ENCODE measurements around the gene P3H4.

The P3H4 gene

GRCh38 chr17:41799366-41799765, 12.4 kb downstream of the P3H4 start:
- no peak overlapping the region for H3K4me2 ChIP-seq (ENCODE audit: low read depth, low read length)
- H2AFZ ChIP-seq (ENCODE audit: low read length): no peak overlapping the region
- no peaks in the 10 kb centered on the region for H3F3A ChIP-seq (ENCODE audit: insufficient read depth, low read length)
- H3K36me3 ChIP-seq (replicated peaks; ENCODE audit: insufficient read depth, low read length): no peaks in the 10 kb centered on the region
- TF ChIP-seq EZH2phosphoT487 (IDR thresholded peaks at IDR 0.05; ENCODE audit: low read length): no peak
- TF ChIP-seq CTCF (IDR thresholded peaks at IDR 0.05; ENCODE audit: low read length): no peak
- TF ChIP-seq EZH2 (optimal IDR thresholded peaks at IDR 0.05; ENCODE audit: low read depth, low read length): no peak
- no peaks in the 10 kb centered on the region for H3K9me2 ChIP-seq (replicated peaks; ENCODE audit: insufficient read depth, low read length)
- H3K9ac ChIP-seq (ENCODE audit: low read length): no peak overlapping the region
- no peak for DNase-seq
- peaks cover 9% of the 10 kb centered on the region for H3K4me1 ChIP-seq (ENCODE audit: low read length)
- H3K4me3 ChIP-seq (ENCODE audit: low read length): no peak overlapping the region
- no peaks in the 10 kb centered on the region for H3K79me2 ChIP-seq (ENCODE audit: low read length)
- H3K9me3 ChIP-seq (replicated peaks; ENCODE audit: insufficient read depth, low read length): no peaks in the 10 kb centered on the region
- H4K20me1 ChIP-seq (ENCODE audit: insufficient read depth, low read length): no peaks in the 10 kb centered on the region
- H3K27ac ChIP-seq (ENCODE audit: low read length): no peak overlapping the region
- no peaks in the 10 kb centered on the region for H3K27me3 ChIP-seq (replicated peaks; ENCODE audit: insufficient read depth, low read length)

- no peak overlapping the region for H3K4me2 ChIP-seq (ENCODE audit: low read depth, low read length)
- H3F3A ChIP-seq (ENCODE audit: insufficient read depth, low read length): no peaks in the 10 kb centered on the region
- H3K4me3 ChIP-seq (ENCODE audit: low read length): no peak overlapping the region
- H3K9me2 ChIP-seq (replicated peaks; ENCODE audit: insufficient read depth, low read length): no peaks in the 10 kb centered on the region
- H3K4me1 ChIP-seq (ENCODE audit: low read length): peaks cover 9% of the 10 kb centered on the region
- no peaks in the 10 kb centered on the region for H3K9me3 ChIP-seq (replicated peaks; ENCODE audit: insufficient read depth, low read length)
- no peak overlapping the region for H2AFZ ChIP-seq (ENCODE audit: low read length)
- no peaks in the 10 kb centered on the region for H4K20me1 ChIP-seq (ENCODE audit: insufficient read depth, low read length)
- DNase-seq: no peak
- H3K36me3 ChIP-seq (replicated peaks; ENCODE audit: insufficient read depth, low read length): no peaks in the 10 kb centered on the region
- H3K27ac ChIP-seq (ENCODE audit: low read length): no peak overlapping the region
- H3K79me2 ChIP-seq (ENCODE audit: low read length): no peaks in the 10 kb centered on the region
- H3K9ac ChIP-seq (ENCODE audit: low read length): no peak overlapping the region
- TF ChIP-seq EZH2 (optimal IDR thresholded peaks at IDR 0.05; ENCODE audit: low read depth, low read length) (no peak), EZH2phosphoT487 (IDR thresholded peaks at IDR 0.05; ENCODE audit: low read length) (no peak), CTCF (IDR thresholded peaks at IDR 0.05; ENCODE audit: low read length) (no peak)
- no peaks in the 10 kb centered on the region for H3K27me3 ChIP-seq (replicated peaks; ENCODE audit: insufficient read depth, low read length)
Measured at GRCh38 chr17:41797377-41797776, 14.4 kb downstream of the P3H4 start.

GRCh38 chr17:41796121-41796895, 15.4 kb downstream of the P3H4 start:
- no peak overlapping the region for H3K27ac ChIP-seq (ENCODE audit: low read length)
- no peak overlapping the region for H3K4me3 ChIP-seq (ENCODE audit: low read length)
- H3K4me2 ChIP-seq (ENCODE audit: low read depth, low read length): no peak overlapping the region
- H3F3A ChIP-seq (ENCODE audit: insufficient read depth, low read length): no peaks in the 10 kb centered on the region
- no peaks in the 10 kb centered on the region for H3K27me3 ChIP-seq (replicated peaks; ENCODE audit: insufficient read depth, low read length)
- no peak overlapping the region for H2AFZ ChIP-seq (ENCODE audit: low read length)
- H3K79me2 ChIP-seq (ENCODE audit: low read length): no peaks in the 10 kb centered on the region
- H4K20me1 ChIP-seq (ENCODE audit: insufficient read depth, low read length): no peaks in the 10 kb centered on the region
- DNase-seq: no peak
- no peaks in the 10 kb centered on the region for H3K36me3 ChIP-seq (replicated peaks; ENCODE audit: insufficient read depth, low read length)
- H3K9me3 ChIP-seq (replicated peaks; ENCODE audit: insufficient read depth, low read length): no peaks in the 10 kb centered on the region
- H3K9ac ChIP-seq (ENCODE audit: low read length): no peak overlapping the region
- H3K4me1 ChIP-seq (ENCODE audit: low read length): peaks cover 7% of the 10 kb centered on the region
- TF ChIP-seq CTCF (IDR thresholded peaks at IDR 0.05; ENCODE audit: low read length) (no peak), EZH2 (optimal IDR thresholded peaks at IDR 0.05; ENCODE audit: low read depth, low read length) (no peak), EZH2phosphoT487 (IDR thresholded peaks at IDR 0.05; ENCODE audit: low read length) (no peak)
- H3K9me2 ChIP-seq (replicated peaks; ENCODE audit: insufficient read depth, low read length): no peaks in the 10 kb centered on the region
